K562 (cell line): ENCODE measurements around the gene APBA2. TPM values are rescaled to one million over a fixed set of nuclear protein-coding genes. Genes with fewer than 3 reads are reported as not detected.

ENCODE experiments used
- ADNP ChIP-seq: fragments of 200-800 bp; sonication (Bioruptor generic); IDR thresholded peaks from 2 replicates; pipeline ENCODE4 v1.6.1; 2016; ENCODE audit warnings: missing genetic modification characterization, missing compliant biosample characterization
- ARID1B ChIP-seq: fragments of 450-650 bp; IDR thresholded peaks from 2 replicates; pipeline ENCODE4 v1.6.1; 2016; ENCODE audit warnings: antibody characterized with exemption, mild to moderate bottlenecking, inconsistent platforms
- BHLHE40 ChIP-seq: IDR thresholded peaks from 2 replicates; pipeline ENCODE4 v1.6.1; 2011; ENCODE audit warnings: low read length, improper control_type of control experiment
- DACH1 ChIP-seq: fragments of 450-650 bp; IDR thresholded peaks from 2 replicates; pipeline ENCODE4 v1.6.1; 2018; ENCODE audit not compliant: partially characterized antibody
- ILK ChIP-seq: fragments of 450-650 bp; IDR thresholded peaks from 2 replicates; pipeline ENCODE4 v1.6.1; 2016; ENCODE audit warnings: missing genetic modification characterization, low read depth, mild to moderate bottlenecking, missing compliant biosample characterization, moderate library complexity, borderline replicate concordance
- KAT8 ChIP-seq: fragments of 450-650 bp; IDR thresholded peaks from 2 replicates; pipeline ENCODE4 v1.6.1; 2016; ENCODE audit warnings: low read depth, mild to moderate bottlenecking
- KDM1A ChIP-seq, 2 experiments: fragments of 450-650 bp; IDR thresholded peaks; 2 replicates each; pipeline ENCODE4 v1.6.1; 2016; ENCODE audit warnings: mild to moderate bottlenecking in 2 of 2
- LEF1 ChIP-seq: fragments of 450-650 bp; IDR thresholded peaks from 2 replicates; pipeline ENCODE4 v1.6.1; 2016; ENCODE audit warnings: mild to moderate bottlenecking
- RBBP5 ChIP-seq: fragments of 200-600 bp; sonication (generic); IDR thresholded peaks from 2 replicates; pipeline ENCODE4 v1.6.1; 2012; ENCODE audit warnings: borderline replicate concordance, mild to moderate bottlenecking, low read length, control low read depth, inconsistent platforms; ENCODE audit not compliant: insufficient read depth, poor library complexity, severe bottlenecking
- SMARCA4 ChIP-seq: fragments of 450-650 bp; IDR thresholded peaks from 2 replicates; pipeline ENCODE4 v1.6.1; 2016
- STAT5A ChIP-seq: IDR thresholded peaks from 2 replicates; pipeline ENCODE4 v1.6.1; 2012; ENCODE audit warnings: low read length, inconsistent platforms, borderline replicate concordance
- TEAD4 ChIP-seq, 2 experiments: sonication (generic) in 1 of 2; formaldehyde crosslinking in 1 of 2; IDR thresholded peaks; 2 replicates each; pipeline versions ENCODE4 v1.6.1 to v1.8.0; 2012 to 2022; ENCODE audit warnings: borderline replicate concordance in 1 of 2, inconsistent platforms in 1 of 2, low read length in 1 of 2, mild to moderate bottlenecking in 1 of 2, missing genetic modification reagents in 1 of 2
- ZNF584 ChIP-seq: fragments of 200-800 bp; sonication (Bioruptor generic); IDR thresholded peaks from 2 replicates; pipeline ENCODE4 v1.6.1; 2016; ENCODE audit warnings: low read depth, mild to moderate bottlenecking, missing genetic modification characterization, missing compliant biosample characterization
- polyA plus RNA-seq, 8 experiments: library from polyadenylated mRNA; depleted of rRNA in 4 of 8; stranded (reverse) in 5 of 8; unstranded in 3 of 8; fragments of >200 nt; fragmentation: Nextera tagmentation in 2 of 8; fragmentation: Illumina TruSeq in 1 of 8; extraction: Ambion mirVana in 2 of 8; extraction: Trizol in 1 of 8; gene quantifications; 2 replicates each; pipeline versions ENCODE4 v1.2.1 to v1.2.3, GENCODE V29; 2011 to 2014; ENCODE audit warnings: inconsistent platforms in 1 of 8, missing spikeins in 1 of 8
- total RNA-seq, 7 experiments: library from RNA; depleted of rRNA in 6 of 7; stranded (reverse); fragments of >200 nt in 6 of 7; fragmentation: Illumina TruSeq in 2 of 7; extraction: Trizol in 2 of 7; gene quantifications; 2 replicates each; pipeline versions ENCODE4 v1.2.1 to v1.2.3, GENCODE V29; 2011 to 2021; ENCODE audit warnings: low replicate concordance in 1 of 7
- TF ChIP-seq, protein P1 (sequence below), 3 experiments: fragments of 200-800 bp in 1 of 3; sonication (Bioruptor generic) in 1 of 3; sonication (generic) in 1 of 3; formaldehyde crosslinking in 1 of 3; IDR thresholded peaks; 2 replicates each; pipeline versions ENCODE4 v1.6.1 to v1.8.0; 2016 to 2022; ENCODE audit warnings: mild to moderate bottlenecking in 2 of 3, missing compliant biosample characterization in 2 of 3, missing genetic modification characterization in 2 of 3, missing genetic modification reagents in 1 of 3
- TF ChIP-seq, protein P2 (sequence below): sonication (generic); IDR thresholded peaks from 2 replicates; pipeline ENCODE4 v1.6.1; 2016
- TF ChIP-seq, protein P3 (sequence below), 3 experiments: IDR thresholded peaks in 2 of 3; conservative IDR thresholded peaks in 1 of 3; 2 replicates each; pipeline ENCODE4 v1.5.1; 2011 to 2012; ENCODE audit warnings: low read length in 3 of 3, mild to moderate bottlenecking in 3 of 3, control low read depth in 2 of 3, improper control_type of control experiment in 1 of 3, inconsistent platforms in 1 of 3, low read depth in 1 of 3, mixed read lengths in 1 of 3, moderate library complexity in 1 of 3; ENCODE audit not compliant: insufficient read depth in 2 of 3
- TF ChIP-seq, protein P4 (sequence below): sonication (generic); formaldehyde crosslinking; IDR thresholded peaks from 2 replicates; pipeline ENCODE4 v1.8.1; 2022; ENCODE audit warnings: missing genetic modification reagents
- TF ChIP-seq, protein P5 (sequence below): fragments of 150-350 bp; IDR thresholded peaks from 2 replicates; pipeline ENCODE4 v1.6.1; 2014; ENCODE audit warnings: low read depth, mild to moderate bottlenecking, low read length, borderline replicate concordance

Gene APBA2
- total and polyA plus RNA-seq, 9 of the 15 experiments (the other 6 are each of a cell fraction or from before 2014, with no cell fraction given), result 0.24 to 40.9 (median 25.2) TPM

DNA sequence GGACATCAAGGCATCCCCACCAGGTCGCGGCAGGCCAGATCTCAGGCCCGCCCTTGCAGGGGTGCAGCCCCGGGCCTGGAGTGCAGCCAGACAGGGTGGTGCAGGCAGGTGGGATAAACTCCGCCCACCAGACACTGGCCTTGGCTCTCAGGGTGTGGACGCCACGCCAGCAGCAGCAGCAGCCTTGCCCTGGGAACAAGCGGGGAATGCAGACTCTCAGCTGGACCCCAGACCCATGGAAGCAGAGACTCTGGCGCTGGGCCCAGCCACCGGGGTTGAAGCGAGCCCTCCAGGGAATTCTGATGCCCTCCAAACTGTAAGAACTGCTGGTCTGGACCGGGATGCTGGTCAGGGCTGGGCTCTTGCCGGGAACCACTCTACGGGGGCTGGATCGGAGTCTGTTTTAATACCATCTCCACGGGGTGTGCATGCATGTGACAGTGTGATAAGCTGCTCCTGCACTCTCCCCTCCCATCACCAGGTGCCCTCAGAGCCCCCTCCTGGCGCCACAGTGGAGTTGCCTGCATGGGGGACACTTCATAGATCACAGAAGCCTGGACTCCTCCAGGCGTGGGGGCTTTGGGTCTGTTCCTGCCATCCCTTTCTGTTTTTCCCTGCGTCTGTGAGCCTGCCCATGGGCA is 241.2 kb downstream of the APBA2 start (continued):
- TF ChIP-seq ADNP (tag) (no peak), LEF1 (no peak), KAT8 (no peak), TEAD4 (IDR thresholded peaks at IDR 0.05; ENCODE audit: low read length) (peak; percentile 21; the same call in 1 of the 2 replicates), TEAD4 (CRISPR knock-in tag; IDR thresholded peaks at IDR 0.05; ENCODE audit: borderline replicate concordance) (no peak), ARID1B (peak; percentile 41; the same call in 1 of the 2 replicates), RBBP5 (no peak), ILK (no peak), KDM1A (IDR thresholded peaks at IDR 0.05) (no peak), STAT5A (peak; percentile 24; the same call in 1 of the 2 replicates), DACH1 (no peak), ZNF584 (CRISPR knock-in tag) (no peak), BHLHE40 (0 out of 2 replicates have a peak, but pooled peaks have one; percentile 22), SMARCA4 (no peak)
- TF ChIP-seq, protein P1, sequence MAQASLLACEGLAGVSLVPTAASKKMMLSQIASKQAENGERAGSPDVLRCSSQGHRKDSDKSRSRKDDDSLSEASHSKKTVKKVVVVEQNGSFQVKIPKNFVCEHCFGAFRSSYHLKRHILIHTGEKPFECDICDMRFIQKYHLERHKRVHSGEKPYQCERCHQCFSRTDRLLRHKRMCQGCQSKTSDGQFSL (CRISPR knock-in tag; IDR thresholded peaks at IDR 0.05), result 0 out of 2 replicates have a peak, but pooled peaks have one; percentile 21
- TF ChIP-seq, protein P1 (tag; IDR thresholded peaks at IDR 0.05), result no peak
- TF ChIP-seq, protein P2, sequence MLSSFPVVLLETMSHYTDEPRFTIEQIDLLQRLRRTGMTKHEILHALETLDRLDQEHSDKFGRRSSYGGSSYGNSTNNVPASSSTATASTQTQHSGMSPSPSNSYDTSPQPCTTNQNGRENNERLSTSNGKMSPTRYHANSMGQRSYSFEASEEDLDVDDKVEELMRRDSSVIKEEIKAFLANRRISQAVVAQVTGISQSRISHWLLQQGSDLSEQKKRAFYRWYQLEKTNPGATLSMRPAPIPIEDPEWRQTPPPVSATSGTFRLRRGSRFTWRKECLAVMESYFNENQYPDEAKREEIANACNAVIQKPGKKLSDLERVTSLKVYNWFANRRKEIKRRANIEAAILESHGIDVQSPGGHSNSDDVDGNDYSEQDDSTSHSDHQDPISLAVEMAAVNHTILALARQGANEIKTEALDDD, result no peak
- TF ChIP-seq, protein P3, sequence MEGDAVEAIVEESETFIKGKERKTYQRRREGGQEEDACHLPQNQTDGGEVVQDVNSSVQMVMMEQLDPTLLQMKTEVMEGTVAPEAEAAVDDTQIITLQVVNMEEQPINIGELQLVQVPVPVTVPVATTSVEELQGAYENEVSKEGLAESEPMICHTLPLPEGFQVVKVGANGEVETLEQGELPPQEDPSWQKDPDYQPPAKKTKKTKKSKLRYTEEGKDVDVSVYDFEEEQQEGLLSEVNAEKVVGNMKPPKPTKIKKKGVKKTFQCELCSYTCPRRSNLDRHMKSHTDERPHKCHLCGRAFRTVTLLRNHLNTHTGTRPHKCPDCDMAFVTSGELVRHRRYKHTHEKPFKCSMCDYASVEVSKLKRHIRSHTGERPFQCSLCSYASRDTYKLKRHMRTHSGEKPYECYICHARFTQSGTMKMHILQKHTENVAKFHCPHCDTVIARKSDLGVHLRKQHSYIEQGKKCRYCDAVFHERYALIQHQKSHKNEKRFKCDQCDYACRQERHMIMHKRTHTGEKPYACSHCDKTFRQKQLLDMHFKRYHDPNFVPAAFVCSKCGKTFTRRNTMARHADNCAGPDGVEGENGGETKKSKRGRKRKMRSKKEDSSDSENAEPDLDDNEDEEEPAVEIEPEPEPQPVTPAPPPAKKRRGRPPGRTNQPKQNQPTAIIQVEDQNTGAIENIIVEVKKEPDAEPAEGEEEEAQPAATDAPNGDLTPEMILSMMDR (IDR thresholded peaks at IDR 0.05 in 2 of 3, conservative IDR thresholded peaks at IDR 0.05 in 1 of 3; ENCODE audit: insufficient read depth in 2 of 3, low read depth in 1 of 3, low read length in 3 of 3), result peak; percentile 50 to 57 (median 52); a peak in 5 of 6 replicates
- TF ChIP-seq, protein P4, sequence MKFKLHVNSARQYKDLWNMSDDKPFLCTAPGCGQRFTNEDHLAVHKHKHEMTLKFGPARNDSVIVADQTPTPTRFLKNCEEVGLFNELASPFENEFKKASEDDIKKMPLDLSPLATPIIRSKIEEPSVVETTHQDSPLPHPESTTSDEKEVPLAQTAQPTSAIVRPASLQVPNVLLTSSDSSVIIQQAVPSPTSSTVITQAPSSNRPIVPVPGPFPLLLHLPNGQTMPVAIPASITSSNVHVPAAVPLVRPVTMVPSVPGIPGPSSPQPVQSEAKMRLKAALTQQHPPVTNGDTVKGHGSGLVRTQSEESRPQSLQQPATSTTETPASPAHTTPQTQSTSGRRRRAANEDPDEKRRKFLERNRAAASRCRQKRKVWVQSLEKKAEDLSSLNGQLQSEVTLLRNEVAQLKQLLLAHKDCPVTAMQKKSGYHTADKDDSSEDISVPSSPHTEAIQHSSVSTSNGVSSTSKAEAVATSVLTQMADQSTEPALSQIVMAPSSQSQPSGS (CRISPR knock-in tag), result no peak
- TF ChIP-seq, protein P5, sequence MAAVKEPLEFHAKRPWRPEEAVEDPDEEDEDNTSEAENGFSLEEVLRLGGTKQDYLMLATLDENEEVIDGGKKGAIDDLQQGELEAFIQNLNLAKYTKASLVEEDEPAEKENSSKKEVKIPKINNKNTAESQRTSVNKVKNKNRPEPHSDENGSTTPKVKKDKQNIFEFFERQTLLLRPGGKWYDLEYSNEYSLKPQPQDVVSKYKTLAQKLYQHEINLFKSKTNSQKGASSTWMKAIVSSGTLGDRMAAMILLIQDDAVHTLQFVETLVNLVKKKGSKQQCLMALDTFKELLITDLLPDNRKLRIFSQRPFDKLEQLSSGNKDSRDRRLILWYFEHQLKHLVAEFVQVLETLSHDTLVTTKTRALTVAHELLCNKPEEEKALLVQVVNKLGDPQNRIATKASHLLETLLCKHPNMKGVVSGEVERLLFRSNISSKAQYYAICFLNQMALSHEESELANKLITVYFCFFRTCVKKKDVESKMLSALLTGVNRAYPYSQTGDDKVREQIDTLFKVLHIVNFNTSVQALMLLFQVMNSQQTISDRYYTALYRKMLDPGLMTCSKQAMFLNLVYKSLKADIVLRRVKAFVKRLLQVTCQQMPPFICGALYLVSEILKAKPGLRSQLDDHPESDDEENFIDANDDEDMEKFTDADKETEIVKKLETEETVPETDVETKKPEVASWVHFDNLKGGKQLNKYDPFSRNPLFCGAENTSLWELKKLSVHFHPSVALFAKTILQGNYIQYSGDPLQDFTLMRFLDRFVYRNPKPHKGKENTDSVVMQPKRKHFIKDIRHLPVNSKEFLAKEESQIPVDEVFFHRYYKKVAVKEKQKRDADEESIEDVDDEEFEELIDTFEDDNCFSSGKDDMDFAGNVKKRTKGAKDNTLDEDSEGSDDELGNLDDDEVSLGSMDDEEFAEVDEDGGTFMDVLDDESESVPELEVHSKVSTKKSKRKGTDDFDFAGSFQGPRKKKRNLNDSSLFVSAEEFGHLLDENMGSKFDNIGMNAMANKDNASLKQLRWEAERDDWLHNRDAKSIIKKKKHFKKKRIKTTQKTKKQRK, result no peak
- TF ChIP-seq, all 486 proteins: peak for 15
